ENCODE data around the gene NLRP4. TPM values are rescaled to one million over a fixed set of nuclear protein-coding genes. Genes with fewer than 3 reads are reported as not detected.

NLRP4 gene
- total RNA-seq: not detected

DNA sequence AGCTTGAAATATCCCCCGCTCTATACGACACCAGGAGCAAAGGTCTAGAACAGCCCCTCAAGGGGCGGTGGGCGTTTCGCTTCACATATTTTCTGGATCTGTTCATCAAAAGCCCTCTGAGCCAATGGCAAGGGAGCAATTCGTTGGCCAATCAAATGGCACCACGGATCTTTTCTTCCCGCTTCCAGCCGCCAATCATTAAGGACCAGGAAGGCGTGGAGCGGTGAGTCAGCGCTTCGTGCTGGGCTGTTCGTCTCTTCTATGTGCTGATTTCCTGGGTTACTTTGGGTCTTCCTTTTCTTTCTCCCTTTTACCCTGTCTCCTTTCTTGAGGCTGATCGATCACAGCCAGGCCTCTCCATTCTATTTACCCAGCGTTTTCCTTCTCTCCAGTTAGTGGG is at the start of gene NLRP4:
NLRP4 (plus strand) TSS at position 201 of the 400 bp plus-strand sequence. CDS start 15,541 bp downstream, outside the sequence.
- DNase-seq: no peak

DNA sequence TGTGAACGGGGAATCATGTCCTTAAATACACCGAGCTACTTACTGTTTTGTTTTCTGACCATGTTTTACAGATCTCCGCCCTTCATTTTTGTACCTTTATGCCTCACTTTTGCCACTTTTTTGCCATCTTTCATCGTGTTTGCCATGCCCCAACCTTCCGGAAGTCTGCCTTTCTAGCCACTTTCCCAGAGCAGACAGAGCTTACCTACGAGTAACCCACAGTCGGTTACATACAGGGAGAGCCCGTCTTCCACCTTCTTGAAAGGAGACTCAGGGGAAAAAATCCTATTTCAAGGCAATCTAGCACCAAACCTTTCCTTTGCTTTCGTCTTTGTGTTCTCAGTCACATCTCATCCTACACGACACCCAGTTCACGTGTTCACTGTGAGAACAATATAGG is 41.3 kb upstream of the NLRP4 start:
- no peak for DNase-seq

GRCh38 chr19:55801416-55801815 is 34.9 kb upstream of the NLRP4 start:
- DNase-seq: no peak

DNA sequence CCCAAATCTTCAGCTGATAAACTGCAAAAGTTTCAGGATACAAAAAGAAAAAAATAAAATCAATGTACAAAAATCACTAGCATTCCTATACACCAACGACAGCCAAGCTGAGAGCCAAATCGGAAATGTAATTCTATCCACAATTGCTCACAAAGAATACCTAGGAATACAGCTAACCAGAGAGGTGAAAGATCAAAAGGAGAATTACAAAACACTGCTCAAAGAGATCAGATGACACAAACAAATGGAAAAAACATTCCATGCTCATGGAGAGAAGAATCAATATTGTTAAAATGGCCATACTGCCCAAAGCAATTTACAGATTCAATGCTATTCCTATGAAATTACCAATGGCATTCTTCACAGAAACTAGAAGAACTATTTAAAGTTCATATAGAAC is 34.1 kb upstream of the NLRP4 start:
- DNase-seq: no peak

GRCh38 chr19:55809381-55810058 is 26.8 kb upstream of the NLRP4 start:
- peak; percentile 29 for DNase-seq

DNA sequence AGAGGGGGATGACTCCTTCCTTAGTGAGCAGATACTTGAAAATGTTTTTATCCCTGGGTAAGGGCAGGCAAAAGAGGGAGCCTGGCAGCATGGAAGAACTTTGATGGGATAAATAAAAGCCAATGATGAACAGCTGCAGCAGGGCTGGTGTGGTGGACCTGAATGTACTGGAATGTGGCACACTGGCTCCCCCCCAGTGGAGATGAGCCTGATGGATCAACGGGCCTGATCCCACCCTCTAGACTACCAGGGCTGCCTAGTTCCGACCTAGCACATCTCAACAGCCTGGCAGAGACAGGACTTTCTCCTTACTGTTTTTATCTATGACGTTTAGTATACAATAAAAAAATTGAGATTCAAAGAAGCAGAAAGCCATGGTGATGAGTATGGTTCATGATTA is 25.0 kb upstream of the NLRP4 start:
- DNase-seq: no peak

DNA sequence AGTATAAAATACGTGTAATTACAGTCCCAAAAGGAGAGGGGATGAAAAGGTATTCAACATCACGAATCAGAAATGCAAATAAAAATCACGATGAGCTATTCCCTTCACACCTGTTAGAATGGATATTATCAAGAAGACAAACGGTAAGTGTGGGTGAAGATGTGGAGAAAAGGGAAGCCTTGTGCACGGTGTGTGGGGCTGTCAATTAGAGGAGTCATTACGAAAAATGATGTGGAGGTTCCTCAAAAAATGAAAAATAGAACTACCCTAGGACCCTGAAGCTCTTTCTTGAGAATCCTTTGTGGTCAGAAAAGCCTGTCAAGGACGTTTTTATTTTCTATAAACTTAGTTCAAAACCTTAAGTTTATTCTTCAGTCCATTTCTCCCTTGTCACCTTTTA is 23.9 kb upstream of the NLRP4 start:
- DNase-seq: no peak

DNA sequence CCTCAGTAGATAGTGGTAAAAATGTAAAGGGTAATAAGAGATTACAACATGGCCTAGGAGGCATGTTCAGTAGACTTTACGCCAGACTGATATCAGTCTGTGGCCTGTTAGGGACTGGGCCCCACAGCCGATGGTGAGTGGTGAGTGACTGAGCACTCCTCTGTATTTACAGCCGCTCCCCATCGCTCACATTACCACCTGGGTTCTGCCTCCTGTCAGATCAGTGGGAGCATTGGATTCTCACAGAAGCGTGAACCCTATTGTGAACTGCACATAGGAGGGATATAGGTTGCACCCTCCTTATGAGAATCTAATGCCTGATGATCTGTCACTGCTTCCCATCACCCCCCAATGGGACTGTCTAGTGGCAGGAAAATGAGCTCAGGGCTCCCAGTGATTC is 22.4 kb upstream of the NLRP4 start:
- DNase-seq: no peak

- DNase-seq: no peak
Observed at GRCh38 chr19:55820037-55820436, 16.3 kb upstream of the NLRP4 start.

DNA sequence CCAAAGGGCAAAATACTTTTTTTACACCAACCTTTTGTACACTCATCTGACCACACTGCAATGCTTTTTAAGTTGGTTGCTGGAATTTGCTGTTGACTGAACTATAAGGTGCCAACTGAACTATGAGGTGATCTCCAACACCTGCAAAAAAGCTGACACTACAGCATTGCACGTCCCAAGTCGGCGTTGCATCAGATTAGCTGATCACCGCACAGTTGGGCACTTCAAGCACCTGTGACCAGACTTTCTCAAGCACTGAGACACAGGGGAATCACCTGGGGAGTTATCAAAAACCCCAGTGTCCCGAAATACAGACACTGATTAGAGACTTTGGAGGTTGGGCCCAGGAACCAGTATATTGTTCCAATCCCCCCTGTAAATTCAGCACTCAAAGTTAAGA is 5.7 kb upstream of the NLRP4 start:
- no peak for DNase-seq

GRCh38 chr19:55831846-55832245 is 4.5 kb upstream of the NLRP4 start, which contains the start of gene NLRP11:
NLRP11 (minus strand) TSS chr19:55831999; CDS start chr19:55818174, 13,825 bp downstream.
- DNase-seq: no peak

DNA sequence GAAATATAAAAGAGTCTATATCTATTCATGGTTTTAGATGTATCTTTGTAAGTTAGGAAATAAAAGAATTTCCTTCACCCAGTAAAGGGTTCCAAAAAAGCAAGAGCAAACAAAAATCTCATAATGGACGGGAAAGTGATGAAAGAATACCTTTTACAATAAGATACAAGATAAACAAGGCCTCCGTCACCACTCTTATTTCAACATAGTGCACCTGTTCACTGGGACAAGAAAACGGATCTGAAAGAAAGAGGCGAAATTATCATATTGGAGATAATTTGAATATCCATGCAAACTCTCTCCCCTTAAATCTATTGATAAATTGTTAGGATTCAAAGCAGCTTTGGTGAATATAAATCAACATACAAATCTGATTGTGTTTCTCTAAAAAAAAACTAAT is 3.7 kb upstream of the NLRP4 start:
- no peak for DNase-seq

GRCh38 chr19:55838251-55838650 is 1.9 kb downstream of the NLRP4 start:
- no peak for DNase-seq

DNA sequence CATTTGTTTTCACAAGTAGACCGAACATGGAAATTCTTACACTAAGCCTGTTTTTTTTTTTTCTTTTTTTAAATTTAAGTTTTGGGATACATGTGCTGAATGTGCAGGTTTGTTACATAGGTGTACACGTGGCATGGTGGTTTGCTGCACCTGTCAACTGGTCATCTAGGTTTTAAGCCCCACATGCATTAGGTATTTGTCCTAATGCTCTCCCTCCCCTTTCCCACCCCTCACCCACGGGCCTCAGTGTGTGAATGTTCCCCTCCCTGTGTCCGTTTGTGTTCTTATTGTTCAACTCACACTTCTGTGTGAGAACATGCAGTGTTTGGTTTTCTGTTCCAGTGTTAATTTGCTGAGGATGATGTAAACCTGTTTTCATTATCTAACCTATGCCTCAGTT is 2.6 kb downstream of the NLRP4 start:
- DNase-seq: no peak

- DNase-seq: no peak
Observed at GRCh38 chr19:55855160-55855559, 18.8 kb downstream of the NLRP4 start.

- no peak for DNase-seq
Observed at GRCh38 chr19:55857149-55857548, 20.8 kb downstream of the NLRP4 start.

- DNase-seq: no peak
Observed at GRCh38 chr19:55857974-55858373, 21.6 kb downstream of the NLRP4 start.

DNA sequence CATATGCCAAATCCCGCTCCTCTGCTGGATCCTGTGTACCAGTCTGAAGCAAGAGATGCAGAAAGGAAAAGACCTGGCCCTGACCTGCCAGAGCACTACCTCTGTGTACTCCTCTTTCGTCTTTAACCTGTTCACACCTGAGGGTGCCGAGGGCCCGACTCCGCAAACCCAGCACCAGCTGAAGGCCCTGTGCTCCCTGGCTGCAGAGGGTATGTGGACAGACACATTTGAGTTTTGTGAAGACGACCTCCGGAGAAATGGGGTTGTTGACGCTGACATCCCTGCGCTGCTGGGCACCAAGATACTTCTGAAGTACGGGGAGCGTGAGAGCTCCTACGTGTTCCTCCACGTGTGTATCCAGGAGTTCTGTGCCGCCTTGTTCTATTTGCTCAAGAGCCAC is 22.1 kb downstream of the NLRP4 start:
- no peak for DNase-seq

DNA sequence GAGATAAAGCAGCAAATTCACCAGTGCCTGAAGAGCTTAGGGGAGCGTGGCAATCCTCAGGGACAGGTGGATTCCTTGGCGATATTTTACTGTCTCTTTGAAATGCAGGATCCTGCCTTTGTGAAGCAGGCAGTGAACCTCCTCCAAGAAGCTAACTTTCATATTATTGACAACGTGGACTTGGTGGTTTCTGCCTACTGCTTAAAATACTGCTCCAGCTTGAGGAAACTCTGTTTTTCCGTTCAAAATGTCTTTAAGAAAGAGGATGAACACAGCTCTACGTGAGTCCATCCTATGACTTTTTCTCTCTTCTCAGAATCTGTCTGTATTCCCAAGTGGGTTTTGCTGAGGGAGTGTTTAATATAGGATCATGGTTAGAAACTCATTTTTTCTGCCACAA is 22.6 kb downstream of the NLRP4 start:
- DNase-seq: no peak

GRCh38 chr19:55866521-55866920 is 30.2 kb downstream of the NLRP4 start:
- no peak for DNase-seq

- DNase-seq: no peak
Observed at GRCh38 chr19:55867101-55867500, 30.8 kb downstream of the NLRP4 start.

GRCh38 chr19:55870736-55871135 is 34.4 kb downstream of the NLRP4 start:
- no peak for DNase-seq

DNA sequence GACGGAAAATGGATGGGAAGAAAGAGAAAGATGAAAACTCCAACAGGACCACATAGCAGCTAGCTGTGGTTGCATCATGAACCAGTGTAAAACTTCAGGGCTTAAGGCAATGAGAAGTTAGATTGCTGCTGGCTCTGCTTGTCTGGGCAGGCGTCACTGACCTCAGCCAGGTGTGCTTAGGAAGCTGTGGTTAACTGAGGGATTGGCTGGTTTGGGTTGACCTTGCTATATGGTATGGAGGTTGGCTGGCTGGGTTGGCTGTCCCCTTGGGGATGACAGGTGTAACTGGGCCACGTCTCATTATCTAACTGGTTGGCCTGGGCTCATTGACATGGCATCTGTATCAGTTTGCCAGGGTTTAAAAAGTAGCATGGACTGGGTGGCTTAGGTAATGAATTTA is 40.9 kb downstream of the NLRP4 start:
- DNase-seq: no peak

- DNase-seq: no peak
Observed at GRCh38 chr19:55882626-55883025, 46.3 kb downstream of the NLRP4 start.

- DNase-seq: no peak
Observed at GRCh38 chr19:55898911-55899310, 62.6 kb downstream of the NLRP4 start.
